NCI-H1694 (cell line): Measurements from ENCODE around the gene HFE.

Experiments
- DNase-seq: peaks from one replicate; lab custom pipeline; 2025; lab: John Stamatoyannopoulos, UW

Gene HFE

GRCh38 chr6:26140254-26140966, 53.2 kb downstream of the HFE start:
- DNase-seq = no peak

- no peak for DNase-seq
Observed at GRCh38 chr6:26140967-26141294, 53.7 kb downstream of the HFE start.

GRCh38 chr6:26141378-26141904, 54.2 kb downstream of the HFE start:
- DNase-seq = no peak

DNA sequence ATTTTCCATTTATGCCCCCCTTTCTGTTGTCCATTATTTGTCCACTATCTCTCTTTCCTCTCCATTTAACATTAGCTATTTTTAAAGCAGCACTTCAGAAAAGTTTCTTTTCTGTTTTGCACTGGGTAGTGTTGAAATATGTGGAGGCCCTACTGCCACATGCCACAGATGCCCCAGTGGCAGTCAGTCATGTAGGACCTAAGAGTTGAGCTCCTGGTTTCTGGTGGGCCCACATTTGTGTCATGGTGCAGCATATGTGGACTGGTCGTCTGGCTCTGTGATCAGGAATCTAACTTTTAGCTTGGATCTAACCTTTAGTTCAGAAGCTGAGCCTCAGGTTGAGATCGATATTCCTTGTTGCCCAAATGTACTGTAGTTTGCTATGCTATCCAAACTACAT, 54.8 kb downstream of the HFE start:
- no peak for DNase-seq
